ENCODE measurements around the gene NPAT.

DNA sequence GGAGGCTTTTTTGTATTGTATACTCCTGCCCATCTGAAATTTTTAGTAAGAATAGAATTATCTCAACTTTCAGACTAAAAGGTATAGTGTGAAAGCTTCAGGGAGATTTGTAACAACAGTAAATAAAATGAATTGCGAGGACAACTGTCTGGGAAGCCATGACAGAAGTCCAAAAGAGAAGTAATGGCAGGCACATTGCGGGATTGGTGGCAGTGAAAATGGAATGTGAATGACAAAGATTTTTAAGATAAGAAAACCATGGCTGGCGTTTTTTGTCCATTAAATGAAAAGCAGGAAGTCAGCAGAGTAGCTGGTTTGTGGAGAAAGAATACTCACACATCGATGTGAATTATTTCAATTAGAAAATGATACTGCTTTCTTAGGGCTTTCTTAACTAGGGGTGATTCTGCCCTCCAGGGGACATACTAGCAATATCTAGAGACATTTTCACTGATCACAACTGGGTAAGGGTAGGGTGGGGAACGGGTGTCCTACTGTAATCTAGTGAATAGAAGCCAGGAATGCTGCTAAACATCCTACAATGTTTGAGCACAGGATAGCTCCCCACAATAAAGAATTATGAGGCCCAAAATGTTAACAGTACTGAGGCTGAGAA lies 1.6 kb downstream of the NPAT start:
- TF ChIP-seq, protein P1, sequence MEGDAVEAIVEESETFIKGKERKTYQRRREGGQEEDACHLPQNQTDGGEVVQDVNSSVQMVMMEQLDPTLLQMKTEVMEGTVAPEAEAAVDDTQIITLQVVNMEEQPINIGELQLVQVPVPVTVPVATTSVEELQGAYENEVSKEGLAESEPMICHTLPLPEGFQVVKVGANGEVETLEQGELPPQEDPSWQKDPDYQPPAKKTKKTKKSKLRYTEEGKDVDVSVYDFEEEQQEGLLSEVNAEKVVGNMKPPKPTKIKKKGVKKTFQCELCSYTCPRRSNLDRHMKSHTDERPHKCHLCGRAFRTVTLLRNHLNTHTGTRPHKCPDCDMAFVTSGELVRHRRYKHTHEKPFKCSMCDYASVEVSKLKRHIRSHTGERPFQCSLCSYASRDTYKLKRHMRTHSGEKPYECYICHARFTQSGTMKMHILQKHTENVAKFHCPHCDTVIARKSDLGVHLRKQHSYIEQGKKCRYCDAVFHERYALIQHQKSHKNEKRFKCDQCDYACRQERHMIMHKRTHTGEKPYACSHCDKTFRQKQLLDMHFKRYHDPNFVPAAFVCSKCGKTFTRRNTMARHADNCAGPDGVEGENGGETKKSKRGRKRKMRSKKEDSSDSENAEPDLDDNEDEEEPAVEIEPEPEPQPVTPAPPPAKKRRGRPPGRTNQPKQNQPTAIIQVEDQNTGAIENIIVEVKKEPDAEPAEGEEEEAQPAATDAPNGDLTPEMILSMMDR (IDR thresholded peaks at IDR 0.05), result no peak
- TF ChIP-seq POLR2A (IDR thresholded peaks at IDR 0.05), result no peak
